ENCODE data around the gene VSIG10L. TPM values are rescaled to one million over a fixed set of nuclear protein-coding genes. Genes with fewer than 3 reads are reported as not detected.
A peak's percentile ranks its signal among the peaks of the same experiment; 100 is the strongest.

Gene VSIG10L
- total RNA-seq, 1 donor from 2014 or later: 4.2 TPM

GRCh38 chr19:51327066-51328001 lies 14.6 kb downstream of the VSIG10L start:
- Mint-ChIP-seq H3K9me3 (ENCODE audit: unreplicated experiment) (peaks cover 4% of the 10 kb centered on the region), H3K4me3 (ENCODE audit: unreplicated experiment) (peak overlapping the region; percentile 47), H3K27me3 (ENCODE audit: low read depth, unreplicated experiment) (peaks cover 37% of the 10 kb centered on the region), H3K4me1 (ENCODE audit: low read depth, unreplicated experiment) (no peaks in the 10 kb centered on the region), H3K36me3 (ENCODE audit: low read depth, unreplicated experiment) (peaks cover 18% of the 10 kb centered on the region), H3K27ac (ENCODE audit: unreplicated experiment) (no peak overlapping the region)
- FAIRE-seq (no peak), DNase-seq (ENCODE audit: low read depth) (no peak)
- H3K9ac ChIP-seq (ENCODE audit: low read length): no peak overlapping the region
- no peaks in the 10 kb centered on the region for H3K4me1 ChIP-seq (ENCODE audit: insufficient read depth, low read length)
- H3K79me2 ChIP-seq (ENCODE audit: insufficient read depth, low read length): no peaks in the 10 kb centered on the region
- no peaks in the 10 kb centered on the region for H3K36me3 ChIP-seq (ENCODE audit: insufficient read depth, low read length)
- H3K27ac ChIP-seq (ENCODE audit: low read depth, low read length): no peak overlapping the region
- no peaks in the 10 kb centered on the region for H3K9me3 ChIP-seq (ENCODE audit: insufficient read depth, low read depth, low read length)
- peak; percentile 66 for TF ChIP-seq EZH2 (IDR thresholded peaks at IDR 0.05; ENCODE audit: insufficient read depth, low read length)
- no peak for TF ChIP-seq CTCF (IDR thresholded peaks at IDR 0.05; ENCODE audit: insufficient read depth, low read depth, low read length)
- H3K4me3 ChIP-seq (ENCODE audit: insufficient read depth, low read depth, low read length): no peak overlapping the region
- H2AFZ ChIP-seq (ENCODE audit: low read depth, low read length): no peak overlapping the region
- no peaks in the 10 kb centered on the region for H4K20me1 ChIP-seq (ENCODE audit: insufficient read depth, low read length)
- H3K27me3 ChIP-seq (ENCODE audit: insufficient read depth, low read length): no peaks in the 10 kb centered on the region
- H3K4me2 ChIP-seq (ENCODE audit: low read length): no peak overlapping the region

- Mint-ChIP-seq H3K4me1 (ENCODE audit: low read depth, unreplicated experiment) (no peaks in the 10 kb centered on the region), H3K36me3 (ENCODE audit: low read depth, unreplicated experiment) (peaks cover 12% of the 10 kb centered on the region), H3K27me3 (ENCODE audit: low read depth, unreplicated experiment) (peaks cover 37% of the 10 kb centered on the region), H3K27ac (ENCODE audit: unreplicated experiment) (no peak overlapping the region), H3K4me3 (ENCODE audit: unreplicated experiment) (no peak overlapping the region), H3K9me3 (ENCODE audit: unreplicated experiment) (peaks cover 4% of the 10 kb centered on the region)
- FAIRE-seq (no peak), DNase-seq (ENCODE audit: low read depth) (no peak)
- Histone ChIP-seq H4K20me1 (ENCODE audit: insufficient read depth, low read length) (no peaks in the 10 kb centered on the region), H3K4me3 (ENCODE audit: insufficient read depth, low read depth, low read length) (no peak overlapping the region), H3K9me3 (ENCODE audit: insufficient read depth, low read depth, low read length) (no peaks in the 10 kb centered on the region), H3K27ac (ENCODE audit: low read depth, low read length) (no peak overlapping the region), H3K36me3 (ENCODE audit: insufficient read depth, low read length) (no peaks in the 10 kb centered on the region), H3K79me2 (ENCODE audit: insufficient read depth, low read length) (no peaks in the 10 kb centered on the region), H3K27me3 (ENCODE audit: insufficient read depth, low read length) (no peaks in the 10 kb centered on the region), H3K4me2 (ENCODE audit: low read length) (no peak overlapping the region), H3K4me1 (ENCODE audit: insufficient read depth, low read length) (no peaks in the 10 kb centered on the region), H3K9ac (ENCODE audit: low read length) (no peak overlapping the region), H2AFZ (ENCODE audit: low read depth, low read length) (no peak overlapping the region)
- TF ChIP-seq EZH2 (IDR thresholded peaks at IDR 0.05; ENCODE audit: insufficient read depth, low read length) (no peak), CTCF (IDR thresholded peaks at IDR 0.05; ENCODE audit: insufficient read depth, low read depth, low read length) (no peak)
These were observed 15.5 kb downstream of the VSIG10L start for GRCh38 chr19:51326216-51327065.

Measured in astrocyte (in vitro differentiated cells and primary cell).